Hematopoietic multipotent progenitor cell treated with erythropoietin and hydrocortisone succinate and interleukin-3 and kit ligand, for 8 days (in vitro differentiated cells): Measurements from ENCODE around the gene S100A7A.

Experiments used
- DNase-seq: peaks from one replicate; pipeline ENCODE4 v3.0.0-alpha.2; 2015

The S100A7A gene

DNA sequence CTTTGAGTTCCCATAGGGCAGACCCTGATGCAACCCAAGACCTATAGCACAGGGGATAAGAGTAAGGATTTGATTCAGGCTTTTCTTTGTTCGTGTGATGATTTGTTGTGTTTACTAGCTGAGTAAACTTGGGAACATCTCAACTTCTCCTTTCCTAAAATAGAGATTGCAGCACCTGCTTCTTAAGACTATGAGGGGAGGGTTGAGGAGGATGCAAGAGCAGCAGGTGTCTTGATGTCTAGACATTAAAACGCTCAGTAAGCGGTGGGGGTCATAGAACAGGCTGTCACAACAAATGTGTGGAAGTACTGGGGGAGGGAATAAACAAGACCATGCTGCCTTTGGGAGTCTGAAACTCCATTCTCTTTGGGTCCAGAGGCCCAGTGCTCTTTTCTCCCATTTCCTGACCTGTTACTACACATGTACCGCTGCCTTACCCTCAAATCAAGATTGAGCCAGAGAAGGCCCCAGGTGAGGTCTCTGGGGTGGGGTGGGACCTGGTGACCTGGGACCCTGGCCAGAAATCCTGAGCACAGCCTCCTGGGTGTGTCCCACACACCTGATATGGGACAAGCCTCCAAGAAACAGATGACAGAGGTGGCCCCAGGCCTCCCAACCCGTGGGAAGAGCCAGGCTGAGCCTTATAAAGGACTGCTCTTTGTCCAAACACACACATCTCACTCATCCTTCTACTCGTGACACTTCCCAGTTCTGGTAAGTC is at the start of gene S100A7A:
S100A7A (plus strand) TSS at position 671 of the 721 bp plus-strand sequence. CDS start 1,563 bp downstream, outside the sequence.
- no peak for DNase-seq

DNA sequence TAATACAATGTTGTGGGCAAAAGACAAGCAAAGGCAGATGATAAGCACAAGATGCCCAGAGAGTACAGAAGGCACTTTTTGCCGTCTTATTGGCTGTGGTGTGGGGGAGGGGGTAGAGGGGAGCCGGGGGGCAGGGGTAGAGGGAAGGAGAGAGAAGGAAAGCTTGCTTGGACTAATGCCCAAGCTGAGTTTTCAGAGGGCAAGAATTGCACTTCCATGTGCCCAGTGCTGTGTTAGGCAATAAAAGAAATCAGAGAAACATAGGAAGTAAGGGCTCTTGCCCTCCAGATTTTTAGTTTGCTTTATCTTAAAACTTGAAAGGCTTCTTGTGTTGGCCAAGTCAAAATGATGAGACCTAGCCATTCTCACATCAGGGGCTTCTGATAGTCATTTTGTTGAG is 49.2 kb upstream of the S100A7A start:
- no peak for DNase-seq

DNA sequence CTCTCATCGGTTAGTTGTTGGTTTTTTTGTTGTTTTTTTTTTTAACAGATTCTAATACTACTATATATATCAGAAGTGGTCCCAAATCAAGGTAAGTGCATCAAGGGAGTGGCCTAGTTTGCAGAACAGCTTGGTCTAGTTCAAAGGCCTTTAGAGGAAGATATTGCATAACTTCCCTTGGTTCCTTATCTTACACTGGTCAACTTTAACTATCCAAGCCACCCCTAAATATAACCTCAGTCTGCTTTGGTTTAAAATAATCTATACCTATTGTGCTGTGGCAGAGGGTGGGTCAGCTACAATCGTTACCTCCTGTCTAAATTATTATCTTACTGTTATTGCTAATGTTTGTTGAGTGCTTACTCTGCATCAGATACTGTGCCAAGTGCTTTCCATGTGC is 47.8 kb upstream of the S100A7A start:
- no peak for DNase-seq

DNA sequence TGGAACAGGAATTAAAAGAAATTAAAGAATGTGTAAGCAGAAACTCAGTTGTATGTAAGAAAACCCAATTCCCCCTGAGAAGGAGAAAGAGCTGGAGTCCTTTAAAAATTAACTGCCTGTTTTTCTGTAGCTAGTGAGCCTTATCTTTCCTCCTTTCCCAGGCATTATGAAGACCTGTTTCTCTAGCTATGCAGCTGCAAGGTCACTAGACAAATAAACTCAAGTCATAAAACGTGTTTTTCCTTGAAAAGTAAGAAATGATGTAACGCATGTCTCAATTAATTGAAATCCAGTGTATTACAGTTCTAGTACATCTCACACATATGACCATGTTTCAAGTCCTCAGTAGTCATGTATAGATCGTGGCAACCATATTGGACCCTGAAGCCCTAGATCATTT is 46.2 kb upstream of the S100A7A start:
- no peak for DNase-seq

DNA sequence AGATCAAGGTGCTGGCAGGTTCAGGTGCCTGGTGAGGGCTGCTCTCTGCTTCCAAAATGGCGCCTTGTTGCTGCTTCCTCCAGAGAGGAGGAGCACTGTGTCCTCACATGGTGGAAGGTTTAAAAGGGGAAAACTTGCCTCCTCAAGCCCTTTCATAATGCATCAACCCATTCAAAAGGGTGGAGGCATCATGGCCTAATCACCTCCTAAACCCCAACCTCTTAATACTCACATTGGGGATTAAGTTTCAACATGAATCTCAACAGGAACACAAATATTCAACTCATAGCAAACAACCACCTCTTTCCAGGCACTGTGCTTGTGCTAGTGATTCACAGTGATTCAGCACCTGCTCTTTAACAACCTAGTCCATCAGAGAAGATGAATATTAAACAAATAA is 45.1 kb upstream of the S100A7A start:
- no peak for DNase-seq

DNA sequence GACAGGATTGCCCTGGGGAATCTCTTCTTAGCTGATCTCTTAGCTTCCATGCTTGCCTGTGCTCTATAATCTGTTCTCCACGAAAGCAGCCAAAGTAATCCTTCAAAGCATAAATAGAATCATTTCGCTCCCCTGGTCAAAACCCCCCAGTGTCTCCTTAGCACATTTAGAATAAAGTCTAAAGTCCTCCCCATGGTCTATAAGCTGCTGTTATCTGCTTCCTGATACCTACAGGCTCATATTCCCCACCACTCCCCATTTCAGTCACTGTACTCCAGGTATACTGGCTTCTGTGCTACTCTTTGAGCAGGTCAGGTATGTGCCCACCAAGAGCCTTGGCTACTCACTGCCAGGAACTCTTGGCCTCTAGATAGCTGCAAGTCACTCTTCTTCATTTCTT is 43.7 kb upstream of the S100A7A start:
- DNase-seq: no peak

DNA sequence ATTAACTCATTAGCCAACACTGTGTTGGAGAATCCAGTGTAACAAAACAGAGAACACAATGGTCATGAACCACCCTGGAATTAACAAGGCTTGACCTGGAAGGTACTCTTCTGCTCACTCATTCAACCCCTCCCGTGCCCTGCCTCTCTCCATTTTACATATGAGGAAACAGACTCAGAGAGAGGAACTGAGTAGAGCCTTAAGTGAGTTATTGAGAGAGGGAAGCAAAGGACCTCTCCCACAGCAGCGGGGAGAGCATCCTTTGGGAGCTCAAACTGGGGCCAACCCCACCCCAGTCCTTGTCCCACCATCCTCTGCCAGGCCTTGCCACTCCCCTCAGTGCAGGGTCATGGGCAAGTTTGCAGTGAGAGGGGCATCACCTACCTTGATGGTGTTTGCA is 42.2 kb upstream of the S100A7A start:
- DNase-seq: no peak

DNA sequence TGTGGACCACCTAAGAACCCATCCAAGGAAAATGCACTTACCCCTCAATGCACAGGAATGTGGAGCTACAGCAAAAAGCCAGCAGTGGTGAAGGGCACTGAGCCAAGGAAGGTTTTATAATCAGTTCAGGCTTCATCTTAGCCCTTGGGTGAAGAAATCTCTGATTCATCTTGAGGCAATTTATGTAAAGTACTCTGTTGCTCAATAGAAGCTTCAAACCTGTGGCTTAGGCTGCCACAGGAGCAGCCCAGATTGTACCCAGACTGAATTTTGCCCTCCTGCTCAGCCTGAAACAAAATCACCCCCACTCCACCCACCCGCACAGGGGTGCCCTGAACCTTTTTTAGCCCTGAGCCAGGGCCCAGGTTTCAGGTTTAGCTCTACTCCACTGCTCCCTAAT is 40.8 kb upstream of the S100A7A start, which contains the start of gene S100A12:
S100A12 (minus strand) TSS at position 111 of the 400 bp plus-strand sequence. CDS start 1,029 bp downstream, outside the sequence.
- no peak for DNase-seq

DNA sequence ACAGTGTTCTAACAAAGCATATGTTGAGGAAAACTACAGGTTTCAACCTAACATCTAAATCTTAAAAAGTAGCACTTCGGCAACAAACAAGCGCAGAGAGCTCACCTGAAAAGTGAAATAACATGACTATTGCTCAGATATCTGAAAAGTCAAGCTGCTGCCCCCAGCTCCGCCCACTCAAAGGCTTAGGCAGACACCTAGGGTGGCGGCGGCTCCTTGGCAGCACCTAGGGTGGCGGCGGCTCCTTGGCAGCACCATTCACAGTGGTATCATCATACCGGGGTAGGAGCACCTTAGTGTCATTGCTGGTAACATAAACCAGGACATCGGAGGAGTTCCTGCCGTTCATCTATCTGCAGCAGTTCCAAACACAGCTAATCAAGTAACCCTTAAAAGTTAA is 36.7 kb upstream of the S100A7A start:
- no peak for DNase-seq

DNA sequence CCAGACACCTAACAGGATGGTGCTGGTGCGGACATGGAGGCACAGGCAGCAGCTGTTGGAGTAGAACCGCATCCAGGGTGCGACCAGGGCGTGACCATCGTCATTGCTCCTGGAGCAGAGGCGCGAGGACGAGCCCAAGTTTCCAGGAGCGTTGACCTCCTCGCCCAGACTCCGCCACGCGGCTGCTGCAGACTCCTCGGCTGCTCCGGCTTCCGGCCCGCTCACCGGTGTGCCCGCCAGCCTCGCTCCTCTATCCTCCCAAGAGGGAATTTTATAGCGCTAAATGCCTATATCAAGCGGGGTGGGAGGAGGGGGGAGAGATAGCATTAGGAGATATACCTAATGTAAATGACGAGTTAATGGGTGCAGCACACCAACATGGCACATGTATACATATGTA is 35.6 kb upstream of the S100A7A start:
- DNase-seq: no peak

DNA sequence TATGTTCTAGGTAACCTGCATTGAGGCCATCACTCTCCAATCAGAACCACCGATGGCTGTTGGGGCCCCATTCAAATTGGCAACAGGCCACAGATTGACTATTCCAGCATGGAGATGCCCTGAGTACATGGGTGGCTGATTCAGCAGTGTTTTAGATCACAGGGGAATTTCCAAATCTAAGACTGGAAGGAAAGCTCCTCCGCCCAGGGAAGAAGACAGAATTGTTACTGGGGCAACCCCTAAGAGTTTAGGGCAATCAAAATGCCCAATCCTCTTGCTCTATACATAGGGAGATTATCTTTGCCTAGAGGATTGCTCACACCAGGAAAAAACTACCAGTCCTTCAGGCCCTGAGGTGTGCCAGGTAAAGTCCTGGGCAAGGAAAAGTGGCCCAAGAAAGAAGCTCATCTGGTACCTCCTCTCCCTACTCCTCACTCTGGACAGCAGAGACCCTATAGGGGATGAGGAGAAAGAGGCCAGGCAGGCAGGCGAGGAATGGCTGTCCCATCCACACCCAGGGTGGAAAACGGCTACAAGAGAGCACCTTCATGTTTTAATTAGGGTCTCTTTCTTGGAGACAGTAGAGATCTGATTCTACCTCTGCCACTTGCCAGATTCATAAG is 31.3 kb upstream of the S100A7A start:
- DNase-seq: no peak

DNA sequence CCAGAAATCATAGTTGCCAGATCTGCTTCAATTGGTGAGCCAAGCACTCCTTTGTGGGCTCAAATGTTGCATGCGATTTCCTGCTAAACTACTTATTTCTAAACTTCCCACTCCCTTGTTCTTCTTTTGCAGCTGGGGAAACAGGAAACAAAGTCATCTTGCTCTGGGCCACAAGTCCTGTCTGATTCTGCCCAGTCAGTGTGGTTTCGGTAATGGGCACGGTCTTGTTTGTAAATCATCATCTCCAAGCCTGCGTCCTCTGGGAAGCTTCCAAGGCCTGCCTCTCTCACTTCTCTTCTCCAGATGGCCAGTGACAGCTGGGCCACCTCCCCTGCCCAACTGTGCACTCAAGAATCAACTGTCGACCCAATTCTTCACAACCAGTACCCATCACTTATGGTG is 29.8 kb upstream of the S100A7A start:
- no peak for DNase-seq

DNA sequence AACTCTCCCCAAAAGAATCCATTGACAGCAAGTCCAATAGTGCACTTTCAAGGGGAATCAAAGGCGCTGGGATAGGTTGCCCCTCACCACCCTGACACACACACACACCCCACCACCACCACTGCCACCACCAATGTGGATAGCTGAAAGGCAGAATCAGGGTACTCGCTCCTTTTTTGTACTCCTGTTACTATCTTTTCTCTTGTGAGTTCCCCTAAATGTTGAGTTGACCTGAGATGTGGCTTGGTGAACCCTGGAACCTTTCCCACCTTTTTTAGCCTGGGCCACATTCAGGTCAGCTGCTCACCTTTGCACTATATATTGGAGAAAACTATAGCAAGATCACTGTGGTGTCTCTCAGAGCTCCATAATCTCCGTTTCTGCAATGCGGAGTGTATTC is 29.3 kb upstream of the S100A7A start:
- DNase-seq: no peak

DNA sequence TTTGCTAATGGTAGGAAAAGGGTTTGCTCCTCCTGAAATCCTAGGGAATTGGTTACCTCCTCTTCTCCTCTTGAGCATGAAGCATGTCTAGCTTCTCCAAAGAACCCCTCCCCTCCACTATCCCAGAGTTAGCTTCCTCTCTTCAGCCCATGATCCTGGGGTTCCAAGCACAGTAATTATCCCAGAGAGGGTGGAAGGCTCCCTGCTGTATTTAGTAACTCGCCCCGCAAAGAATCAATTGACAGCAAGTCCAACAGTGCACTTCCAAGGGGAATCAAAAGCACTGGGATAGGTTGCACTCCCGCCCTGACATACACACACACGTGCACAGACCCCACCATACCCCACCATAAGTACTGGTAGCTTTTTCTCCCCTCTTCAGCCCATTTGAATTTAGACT is 28.5 kb upstream of the S100A7A start:
- DNase-seq: no peak

DNA sequence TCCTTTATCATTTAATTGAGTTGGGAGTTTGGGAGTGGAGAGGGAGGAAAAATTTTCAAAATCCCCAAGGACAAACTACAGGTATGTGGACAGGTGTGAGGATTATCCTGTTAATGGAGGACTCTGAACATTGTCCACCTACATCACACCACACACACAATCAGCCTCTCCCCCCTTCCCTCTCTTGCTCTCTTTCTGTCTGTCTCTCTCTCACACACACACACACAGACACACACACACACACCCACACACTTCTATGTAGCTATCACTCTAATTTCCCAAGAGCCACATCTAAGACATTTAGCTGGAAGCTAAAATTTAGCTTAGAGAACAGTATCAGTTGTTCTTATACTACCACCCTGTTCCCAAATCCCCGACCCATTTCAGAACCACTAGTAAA is 26.9 kb upstream of the S100A7A start:
- DNase-seq: no peak

DNA sequence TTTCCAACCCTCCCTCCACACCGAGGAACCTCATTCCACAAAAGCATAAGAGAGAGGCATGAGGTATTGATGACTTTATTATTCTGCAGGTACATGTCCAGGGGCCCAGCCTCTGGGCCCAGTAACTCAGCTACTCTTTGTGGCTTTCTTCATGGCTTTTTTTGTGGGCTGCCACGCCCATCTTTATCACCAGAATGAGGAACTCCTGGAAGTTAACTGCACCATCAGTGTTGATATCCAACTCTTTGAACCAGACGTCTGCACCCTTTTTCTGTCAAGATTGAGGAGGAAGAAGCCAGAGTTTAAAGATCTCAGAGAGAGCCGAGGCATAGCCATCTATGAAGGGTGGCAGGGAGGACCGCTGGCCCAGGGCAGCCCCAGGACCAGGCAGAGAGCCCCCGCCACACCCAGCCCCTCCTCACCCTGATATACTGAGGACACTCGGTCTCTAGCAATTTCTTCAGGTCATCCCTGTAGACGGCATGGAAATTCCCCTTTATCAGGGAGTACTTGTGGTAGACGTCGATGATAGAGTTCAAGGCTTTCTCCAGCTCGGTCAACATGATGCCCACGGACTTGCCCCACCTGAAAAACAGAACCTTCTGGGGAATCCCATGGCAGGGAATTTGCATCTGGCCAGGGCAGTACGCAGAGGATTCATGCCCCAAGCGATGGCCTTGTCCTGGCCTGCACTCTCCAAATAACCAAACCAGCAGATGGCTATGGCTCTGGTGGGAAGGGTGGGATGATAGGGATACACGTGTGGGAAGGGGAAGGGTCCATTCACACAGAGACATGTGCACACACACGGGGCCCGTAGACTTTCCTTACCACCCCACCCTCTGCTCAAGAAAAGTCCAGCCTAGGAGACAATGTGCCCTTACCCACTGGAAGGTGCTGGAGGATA is 26.1 kb upstream of the S100A7A start:
- peak; percentile 11 for DNase-seq

DNA sequence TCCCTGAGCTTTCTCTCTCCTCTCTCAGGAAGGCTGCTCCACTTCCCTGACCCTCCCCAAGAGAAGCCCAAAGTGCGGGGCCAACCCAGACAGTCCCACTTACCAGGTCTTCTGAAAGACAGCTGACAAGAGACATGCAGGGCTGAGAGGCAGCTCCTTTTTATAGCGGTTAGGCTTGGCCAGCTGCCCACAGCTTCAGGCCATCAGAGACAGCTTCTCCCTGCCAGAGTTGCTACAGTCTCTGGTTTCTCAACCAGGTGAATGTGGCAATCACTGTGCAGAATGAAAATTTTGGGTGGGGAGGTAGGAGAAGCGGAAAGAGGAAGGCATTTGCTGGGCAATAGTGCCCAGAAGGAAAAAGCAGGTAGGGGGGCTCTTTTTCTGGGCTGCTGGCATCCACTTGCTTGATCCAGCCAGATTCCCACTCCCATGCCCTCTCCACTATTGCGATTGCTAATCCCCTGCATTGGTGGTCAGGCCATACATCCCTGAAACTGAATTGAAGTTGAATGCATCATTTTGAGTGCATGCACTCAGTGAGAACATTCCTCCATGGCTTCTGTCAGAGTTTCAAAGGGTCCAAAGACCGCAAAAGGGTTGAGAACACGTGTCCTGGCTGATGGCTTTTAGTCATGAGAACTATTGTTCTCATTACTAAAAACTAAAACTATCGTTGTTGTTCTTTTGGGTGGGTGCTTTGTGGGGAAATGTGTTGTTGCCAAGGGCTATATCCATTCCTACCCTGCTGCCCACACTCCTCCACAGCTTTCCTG is 25.2 kb upstream of the S100A7A start, which contains the start of gene S100A8:
S100A8 (minus strand) TSS at position 136 of the 773 bp plus-strand sequence. CDS start 538 bp downstream, outside the sequence.
- DNase-seq: peak; percentile 9

DNA sequence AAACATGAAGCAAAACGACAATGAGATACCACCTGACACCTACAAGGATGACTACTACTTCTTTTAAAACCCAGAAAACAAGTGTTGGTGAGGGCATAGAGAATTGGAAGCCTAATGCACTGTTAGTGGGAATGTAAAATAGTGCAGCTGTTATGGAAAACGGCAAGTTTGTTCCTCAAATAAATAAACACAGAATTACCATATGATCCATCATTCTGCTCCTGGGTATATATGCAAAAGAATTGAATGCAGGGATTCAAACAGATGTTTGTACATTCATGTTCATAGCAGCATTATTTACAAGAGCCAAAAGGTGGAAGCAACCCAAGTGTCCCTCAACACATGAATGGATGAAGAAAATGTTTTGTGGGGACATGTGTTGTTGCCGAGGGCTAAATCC is 24.1 kb upstream of the S100A7A start:
- DNase-seq: no peak

DNA sequence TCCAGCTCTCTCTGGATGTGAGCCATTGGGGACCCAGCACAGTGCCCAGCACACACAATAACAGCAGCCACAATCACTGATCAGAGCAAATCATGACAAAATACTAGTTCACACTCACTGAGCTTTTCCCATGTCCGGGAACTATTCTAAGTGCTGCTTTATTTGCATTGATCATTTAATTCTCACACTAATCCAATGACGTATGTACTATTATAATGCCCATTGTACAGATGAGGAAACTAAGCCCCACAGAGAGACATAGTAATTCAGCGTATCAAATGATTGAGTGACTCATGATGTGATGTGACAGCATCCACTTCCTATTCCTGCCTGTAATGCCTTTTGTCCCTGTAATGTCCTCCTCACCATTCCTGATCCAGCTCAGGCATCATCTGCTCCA is 23.5 kb upstream of the S100A7A start:
- no peak for DNase-seq

DNA sequence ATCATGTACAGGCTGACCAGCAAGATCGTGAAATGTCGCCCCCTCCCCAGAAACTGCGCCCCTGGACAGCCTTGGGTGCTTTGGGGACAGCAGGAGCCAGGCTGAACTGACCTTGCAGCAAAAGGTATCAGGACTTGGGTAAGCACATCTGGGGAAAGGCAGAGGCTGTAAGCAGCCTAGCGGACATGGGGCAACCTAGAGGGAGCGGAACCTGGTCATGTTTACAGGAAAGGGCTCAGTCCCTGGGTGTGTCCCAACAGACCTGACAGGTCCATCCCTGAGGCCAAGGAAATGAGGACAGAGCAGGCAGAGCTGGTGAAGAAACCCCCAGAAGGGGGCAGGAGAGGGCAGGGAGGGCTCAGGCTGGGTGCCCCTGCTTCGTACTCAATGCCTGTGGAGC is 22.4 kb upstream of the S100A7A start:
- DNase-seq: no peak

DNA sequence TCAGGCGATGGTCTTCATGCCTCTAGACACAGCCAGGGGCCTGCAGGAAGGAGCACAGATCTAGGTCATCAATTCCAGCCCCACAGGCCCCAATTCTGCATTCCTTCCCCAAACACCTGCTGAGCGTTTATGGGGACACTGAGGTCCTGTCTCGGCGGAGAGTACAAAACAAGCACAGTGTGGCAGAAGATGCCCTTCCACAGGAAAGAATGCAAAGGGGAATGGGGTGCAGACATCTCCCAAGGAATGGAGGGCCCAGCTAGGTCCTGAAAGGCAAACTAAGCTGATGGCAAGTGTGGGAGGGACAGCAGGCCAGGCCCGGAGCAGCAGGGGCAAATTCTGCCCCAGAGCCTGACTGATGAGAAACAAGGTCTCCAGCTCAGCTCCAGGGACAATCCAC is 21.9 kb upstream of the S100A7A start:
- DNase-seq: no peak

DNA sequence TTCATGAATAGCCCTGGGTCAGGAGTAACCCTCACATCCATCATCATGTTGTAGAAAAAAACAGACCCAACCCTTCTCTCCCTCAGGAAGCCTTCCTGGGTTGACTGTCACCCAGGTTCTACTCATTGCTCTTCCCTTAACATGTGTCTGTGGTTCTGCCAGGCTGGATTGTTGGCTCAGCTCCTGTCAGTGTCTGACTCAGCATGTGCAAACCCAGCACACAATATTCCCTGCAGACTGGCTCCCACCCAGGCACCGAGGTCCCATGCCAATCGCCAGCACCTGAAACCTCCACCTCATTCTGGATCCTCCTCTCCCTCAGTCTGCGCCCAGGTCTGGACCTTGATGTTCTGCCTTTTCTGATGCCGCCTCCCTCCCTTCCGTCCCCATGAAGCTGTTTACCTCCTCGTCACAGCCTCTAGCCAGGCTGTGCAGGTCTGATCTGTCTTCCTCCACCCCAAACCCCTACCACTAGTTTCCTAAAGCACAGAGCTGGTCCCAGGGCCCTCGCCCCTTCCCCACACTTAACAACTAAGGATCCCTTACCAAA is 21.1 kb upstream of the S100A7A start:
- no peak for DNase-seq
